ENCODE results near the gene DEFB110. TPM values are rescaled to one million over a fixed set of nuclear protein-coding genes. Genes with fewer than 3 reads are reported as not detected.

The DEFB110 gene
- polyA plus RNA-seq, 1 of the 3 experiments (the other 2 are of a cell fraction): not detected

DNA sequence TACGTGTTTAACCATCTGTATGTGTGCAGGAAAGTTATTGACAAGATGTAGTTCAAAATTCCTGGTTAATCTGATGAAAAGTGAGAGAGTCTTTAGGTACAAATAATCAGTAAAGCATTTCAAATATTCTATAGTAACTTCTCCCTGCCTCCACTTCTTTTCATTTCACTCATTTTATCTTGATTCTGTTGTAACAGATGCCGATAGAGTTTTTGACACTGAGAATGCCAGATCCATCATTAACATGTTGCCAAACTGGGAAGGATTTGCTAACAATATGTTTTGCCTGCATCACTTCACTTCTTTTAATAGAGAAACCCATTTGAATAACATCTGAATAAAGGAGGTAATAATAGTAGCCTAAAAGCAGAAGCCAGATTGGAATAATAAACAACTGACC, 48.3 kb upstream of the DEFB110 start:
- H4K20me1 ChIP-seq (ENCODE audit: insufficient read depth): no peaks in the 10 kb centered on the region
- no peak overlapping the region for H2AFZ ChIP-seq (ENCODE audit: low read depth)
- H3K4me2 ChIP-seq: no peak overlapping the region
- ChIA-PET CTCF (no interaction called here), POLR2A (no interaction called here)
- WGBS (ENCODE audit: low lambda C conversion rate): 27% methylated on average over 2 of the region's 2 CpGs
- H3K4me3 ChIP-seq (ENCODE audit: low read depth in 2 of 2, low read length in 1 of 2): no peak overlapping the region
- TF ChIP-seq RCOR1 (IDR thresholded peaks at IDR 0.05; ENCODE audit: low read length) (no peak), GABPA (IDR thresholded peaks at IDR 0.05; ENCODE audit: low read depth) (no peak), JUND (IDR thresholded peaks at IDR 0.05) (no peak)
- no peaks in the 10 kb centered on the region for H3F3A ChIP-seq (replicated peaks; ENCODE audit: insufficient read depth)
- H3K9me2 ChIP-seq: 0 out of 2 replicates have a peak, but pooled peaks cover under 1% of the 10 kb centered on the region
- no peaks in the 10 kb centered on the region for H3K27me3 ChIP-seq (ENCODE audit: insufficient read depth)
- no peak overlapping the region for H3K27ac ChIP-seq (ENCODE audit: low read depth in 2 of 2, low read length in 1 of 2)
- no peaks in the 10 kb centered on the region for H3K9me3 ChIP-seq
- H3K4me1 ChIP-seq (ENCODE audit: control insufficient read depth in 1 of 2, insufficient read depth in 2 of 2, low read depth in 1 of 2, low read length in 1 of 2): no peaks in the 10 kb centered on the region
- DNase-seq: no peak
- H3K79me2 ChIP-seq (ENCODE audit: insufficient read depth): no peaks in the 10 kb centered on the region
- H3K36me3 ChIP-seq (replicated peaks in 1 of 2; ENCODE audit: control insufficient read depth in 1 of 2, insufficient read depth in 2 of 2, low read length in 1 of 2): no peaks in the 10 kb centered on the region
- no peak overlapping the region for H3K9ac ChIP-seq

DNA sequence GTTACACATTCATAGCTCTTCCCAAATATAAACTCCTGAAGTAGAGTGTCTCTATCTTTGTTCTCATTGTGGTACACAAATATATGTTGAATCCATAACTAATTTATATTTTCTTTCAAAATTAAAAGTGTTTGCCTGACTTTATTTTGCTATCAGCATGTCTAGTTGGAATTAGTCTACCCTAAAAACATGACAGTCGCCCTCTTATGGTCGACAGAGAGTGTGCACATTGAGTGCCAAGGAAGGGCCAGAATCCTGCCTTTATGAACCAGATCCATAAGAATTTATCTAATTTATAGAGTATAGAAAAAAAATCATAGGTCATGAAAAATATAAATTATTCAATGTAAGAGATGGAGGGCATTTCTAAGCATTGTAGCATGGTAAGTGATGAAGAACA, 40.3 kb upstream of the DEFB110 start:
- Histone ChIP-seq H3K79me2 (ENCODE audit: insufficient read depth) (no peaks in the 10 kb centered on the region), H3K9ac (no peak overlapping the region), H3K4me1 (ENCODE audit: control insufficient read depth in 1 of 2, insufficient read depth in 2 of 2, low read depth in 1 of 2, low read length in 1 of 2) (no peaks in the 10 kb centered on the region), H3K27me3 (ENCODE audit: insufficient read depth) (no peaks in the 10 kb centered on the region), H3K27ac (ENCODE audit: low read depth in 2 of 2, low read length in 1 of 2) (no peak overlapping the region), H4K20me1 (ENCODE audit: insufficient read depth) (no peaks in the 10 kb centered on the region), H3K4me2 (no peak overlapping the region), H3F3A (replicated peaks; ENCODE audit: insufficient read depth) (no peaks in the 10 kb centered on the region), H2AFZ (ENCODE audit: low read depth) (no peak overlapping the region), H3K9me2 (no peaks in the 10 kb centered on the region), H3K9me3 (no peaks in the 10 kb centered on the region), H3K36me3 (replicated peaks in 1 of 2; ENCODE audit: control insufficient read depth in 1 of 2, insufficient read depth in 2 of 2, low read length in 1 of 2) (no peaks in the 10 kb centered on the region), H3K4me3 (ENCODE audit: low read depth in 2 of 2, low read length in 1 of 2) (no peak overlapping the region)
- TF ChIP-seq, protein P1, sequence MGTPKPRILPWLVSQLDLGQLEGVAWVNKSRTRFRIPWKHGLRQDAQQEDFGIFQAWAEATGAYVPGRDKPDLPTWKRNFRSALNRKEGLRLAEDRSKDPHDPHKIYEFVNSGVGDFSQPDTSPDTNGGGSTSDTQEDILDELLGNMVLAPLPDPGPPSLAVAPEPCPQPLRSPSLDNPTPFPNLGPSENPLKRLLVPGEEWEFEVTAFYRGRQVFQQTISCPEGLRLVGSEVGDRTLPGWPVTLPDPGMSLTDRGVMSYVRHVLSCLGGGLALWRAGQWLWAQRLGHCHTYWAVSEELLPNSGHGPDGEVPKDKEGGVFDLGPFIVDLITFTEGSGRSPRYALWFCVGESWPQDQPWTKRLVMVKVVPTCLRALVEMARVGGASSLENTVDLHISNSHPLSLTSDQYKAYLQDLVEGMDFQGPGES (IDR thresholded peaks at IDR 0.05; ENCODE audit: low read depth, low read length): no peak
- no peak for TF ChIP-seq RFX5 (IDR thresholded peaks at IDR 0.05; ENCODE audit: low read length)
- TF ChIP-seq, protein P2, sequence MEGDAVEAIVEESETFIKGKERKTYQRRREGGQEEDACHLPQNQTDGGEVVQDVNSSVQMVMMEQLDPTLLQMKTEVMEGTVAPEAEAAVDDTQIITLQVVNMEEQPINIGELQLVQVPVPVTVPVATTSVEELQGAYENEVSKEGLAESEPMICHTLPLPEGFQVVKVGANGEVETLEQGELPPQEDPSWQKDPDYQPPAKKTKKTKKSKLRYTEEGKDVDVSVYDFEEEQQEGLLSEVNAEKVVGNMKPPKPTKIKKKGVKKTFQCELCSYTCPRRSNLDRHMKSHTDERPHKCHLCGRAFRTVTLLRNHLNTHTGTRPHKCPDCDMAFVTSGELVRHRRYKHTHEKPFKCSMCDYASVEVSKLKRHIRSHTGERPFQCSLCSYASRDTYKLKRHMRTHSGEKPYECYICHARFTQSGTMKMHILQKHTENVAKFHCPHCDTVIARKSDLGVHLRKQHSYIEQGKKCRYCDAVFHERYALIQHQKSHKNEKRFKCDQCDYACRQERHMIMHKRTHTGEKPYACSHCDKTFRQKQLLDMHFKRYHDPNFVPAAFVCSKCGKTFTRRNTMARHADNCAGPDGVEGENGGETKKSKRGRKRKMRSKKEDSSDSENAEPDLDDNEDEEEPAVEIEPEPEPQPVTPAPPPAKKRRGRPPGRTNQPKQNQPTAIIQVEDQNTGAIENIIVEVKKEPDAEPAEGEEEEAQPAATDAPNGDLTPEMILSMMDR (IDR thresholded peaks at IDR 0.05): peak; percentile 58
- TF ChIP-seq, protein P3, sequence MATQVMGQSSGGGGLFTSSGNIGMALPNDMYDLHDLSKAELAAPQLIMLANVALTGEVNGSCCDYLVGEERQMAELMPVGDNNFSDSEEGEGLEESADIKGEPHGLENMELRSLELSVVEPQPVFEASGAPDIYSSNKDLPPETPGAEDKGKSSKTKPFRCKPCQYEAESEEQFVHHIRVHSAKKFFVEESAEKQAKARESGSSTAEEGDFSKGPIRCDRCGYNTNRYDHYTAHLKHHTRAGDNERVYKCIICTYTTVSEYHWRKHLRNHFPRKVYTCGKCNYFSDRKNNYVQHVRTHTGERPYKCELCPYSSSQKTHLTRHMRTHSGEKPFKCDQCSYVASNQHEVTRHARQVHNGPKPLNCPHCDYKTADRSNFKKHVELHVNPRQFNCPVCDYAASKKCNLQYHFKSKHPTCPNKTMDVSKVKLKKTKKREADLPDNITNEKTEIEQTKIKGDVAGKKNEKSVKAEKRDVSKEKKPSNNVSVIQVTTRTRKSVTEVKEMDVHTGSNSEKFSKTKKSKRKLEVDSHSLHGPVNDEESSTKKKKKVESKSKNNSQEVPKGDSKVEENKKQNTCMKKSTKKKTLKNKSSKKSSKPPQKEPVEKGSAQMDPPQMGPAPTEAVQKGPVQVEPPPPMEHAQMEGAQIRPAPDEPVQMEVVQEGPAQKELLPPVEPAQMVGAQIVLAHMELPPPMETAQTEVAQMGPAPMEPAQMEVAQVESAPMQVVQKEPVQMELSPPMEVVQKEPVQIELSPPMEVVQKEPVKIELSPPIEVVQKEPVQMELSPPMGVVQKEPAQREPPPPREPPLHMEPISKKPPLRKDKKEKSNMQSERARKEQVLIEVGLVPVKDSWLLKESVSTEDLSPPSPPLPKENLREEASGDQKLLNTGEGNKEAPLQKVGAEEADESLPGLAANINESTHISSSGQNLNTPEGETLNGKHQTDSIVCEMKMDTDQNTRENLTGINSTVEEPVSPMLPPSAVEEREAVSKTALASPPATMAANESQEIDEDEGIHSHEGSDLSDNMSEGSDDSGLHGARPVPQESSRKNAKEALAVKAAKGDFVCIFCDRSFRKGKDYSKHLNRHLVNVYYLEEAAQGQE (IDR thresholded peaks at IDR 0.05; ENCODE audit: low read depth, low read length): no peak
- TF ChIP-seq, protein P4, sequence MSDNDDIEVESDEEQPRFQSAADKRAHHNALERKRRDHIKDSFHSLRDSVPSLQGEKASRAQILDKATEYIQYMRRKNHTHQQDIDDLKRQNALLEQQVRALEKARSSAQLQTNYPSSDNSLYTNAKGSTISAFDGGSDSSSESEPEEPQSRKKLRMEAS (IDR thresholded peaks at IDR 0.05; ENCODE audit: low read depth): no peak
- no peak for TF ChIP-seq MEF2A (IDR thresholded peaks at IDR 0.05; ENCODE audit: borderline replicate concordance, low read depth)
- no peak for TF ChIP-seq EP300 (IDR thresholded peaks at IDR 0.05; ENCODE audit: borderline replicate concordance in 1 of 2, low read depth in 1 of 2, low read length in 1 of 2)
- DNase-seq: peak; percentile 0
- 1% methylated on average over 2 of the region's 2 CpGs for WGBS (ENCODE audit: low lambda C conversion rate)
- ChIA-PET POLR2A (no interaction called here), CTCF (no interaction called here)
